LNCAP (cell line): ENCODE data around the gene CELF5.

Experiments
- TF ChIP-seq, protein P1 (sequence below): fragments of 450-650 bp; IDR thresholded peaks from 2 replicates; pipeline ENCODE4 v1.5.1; 2017; ENCODE audit warnings: mild to moderate bottlenecking

CELF5 gene

DNA sequence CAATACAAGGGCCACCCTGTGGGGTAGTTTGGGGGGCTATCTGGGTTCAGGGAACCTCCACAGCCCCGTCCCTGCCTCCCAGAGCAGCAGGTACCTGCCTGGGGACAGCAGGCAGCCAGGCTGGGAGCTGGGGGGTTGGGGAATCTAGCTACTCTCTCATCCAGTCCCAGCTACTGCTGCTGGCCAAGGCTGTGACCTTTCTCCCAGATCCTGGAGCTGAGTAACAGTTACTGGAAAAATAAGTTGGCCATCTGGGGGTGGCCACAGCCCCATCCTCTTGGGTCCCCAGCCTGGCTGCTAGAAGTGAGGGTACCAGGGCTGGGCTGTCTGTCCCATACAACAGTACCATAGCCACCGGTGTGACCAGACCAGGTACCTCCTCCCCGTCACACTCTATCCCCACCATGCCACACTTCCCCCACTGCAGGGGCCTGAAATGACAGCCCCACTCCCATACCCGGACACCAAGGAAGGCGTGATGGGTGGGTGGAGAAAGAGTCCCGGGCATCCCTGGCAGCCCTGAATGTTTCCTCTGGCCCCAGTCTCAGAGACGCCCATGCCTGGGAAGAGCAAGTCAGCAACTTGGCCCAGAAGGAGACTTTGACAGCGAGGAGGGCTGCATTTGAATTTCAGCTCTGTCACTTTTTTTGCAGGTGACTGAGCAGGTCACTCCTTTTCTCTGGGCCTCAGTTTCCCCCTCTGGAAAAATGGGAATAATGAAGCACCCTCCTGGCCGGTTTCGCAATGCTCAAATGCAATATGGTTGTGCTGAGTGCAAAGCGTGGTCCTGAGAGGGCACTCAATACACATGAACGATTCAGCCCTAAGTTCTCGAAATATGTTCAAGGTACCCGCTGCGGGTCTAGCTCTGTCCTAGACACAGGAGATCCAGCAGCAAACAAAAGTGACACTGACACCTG lies 111.2 kb downstream of the CELF5 start:
- TF ChIP-seq, protein P1, sequence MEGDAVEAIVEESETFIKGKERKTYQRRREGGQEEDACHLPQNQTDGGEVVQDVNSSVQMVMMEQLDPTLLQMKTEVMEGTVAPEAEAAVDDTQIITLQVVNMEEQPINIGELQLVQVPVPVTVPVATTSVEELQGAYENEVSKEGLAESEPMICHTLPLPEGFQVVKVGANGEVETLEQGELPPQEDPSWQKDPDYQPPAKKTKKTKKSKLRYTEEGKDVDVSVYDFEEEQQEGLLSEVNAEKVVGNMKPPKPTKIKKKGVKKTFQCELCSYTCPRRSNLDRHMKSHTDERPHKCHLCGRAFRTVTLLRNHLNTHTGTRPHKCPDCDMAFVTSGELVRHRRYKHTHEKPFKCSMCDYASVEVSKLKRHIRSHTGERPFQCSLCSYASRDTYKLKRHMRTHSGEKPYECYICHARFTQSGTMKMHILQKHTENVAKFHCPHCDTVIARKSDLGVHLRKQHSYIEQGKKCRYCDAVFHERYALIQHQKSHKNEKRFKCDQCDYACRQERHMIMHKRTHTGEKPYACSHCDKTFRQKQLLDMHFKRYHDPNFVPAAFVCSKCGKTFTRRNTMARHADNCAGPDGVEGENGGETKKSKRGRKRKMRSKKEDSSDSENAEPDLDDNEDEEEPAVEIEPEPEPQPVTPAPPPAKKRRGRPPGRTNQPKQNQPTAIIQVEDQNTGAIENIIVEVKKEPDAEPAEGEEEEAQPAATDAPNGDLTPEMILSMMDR: no peak

DNA sequence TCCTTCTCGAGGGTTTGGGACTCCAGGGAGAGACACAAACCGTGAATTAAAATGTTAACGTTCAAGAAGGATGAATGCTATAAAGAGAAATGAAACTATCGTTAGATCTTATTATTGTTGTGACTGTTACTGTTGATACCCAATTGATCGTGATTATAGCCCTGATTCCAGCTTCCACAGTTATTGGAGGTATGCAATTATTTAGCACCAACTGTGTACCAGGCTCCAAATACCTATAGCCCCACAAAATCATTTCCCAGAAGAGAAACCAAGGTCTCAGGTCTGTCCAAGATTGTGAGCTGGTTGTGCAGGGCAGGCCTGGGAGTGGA lies 111.9 kb downstream of the CELF5 start:
- TF ChIP-seq, protein P1: no peak

DNA sequence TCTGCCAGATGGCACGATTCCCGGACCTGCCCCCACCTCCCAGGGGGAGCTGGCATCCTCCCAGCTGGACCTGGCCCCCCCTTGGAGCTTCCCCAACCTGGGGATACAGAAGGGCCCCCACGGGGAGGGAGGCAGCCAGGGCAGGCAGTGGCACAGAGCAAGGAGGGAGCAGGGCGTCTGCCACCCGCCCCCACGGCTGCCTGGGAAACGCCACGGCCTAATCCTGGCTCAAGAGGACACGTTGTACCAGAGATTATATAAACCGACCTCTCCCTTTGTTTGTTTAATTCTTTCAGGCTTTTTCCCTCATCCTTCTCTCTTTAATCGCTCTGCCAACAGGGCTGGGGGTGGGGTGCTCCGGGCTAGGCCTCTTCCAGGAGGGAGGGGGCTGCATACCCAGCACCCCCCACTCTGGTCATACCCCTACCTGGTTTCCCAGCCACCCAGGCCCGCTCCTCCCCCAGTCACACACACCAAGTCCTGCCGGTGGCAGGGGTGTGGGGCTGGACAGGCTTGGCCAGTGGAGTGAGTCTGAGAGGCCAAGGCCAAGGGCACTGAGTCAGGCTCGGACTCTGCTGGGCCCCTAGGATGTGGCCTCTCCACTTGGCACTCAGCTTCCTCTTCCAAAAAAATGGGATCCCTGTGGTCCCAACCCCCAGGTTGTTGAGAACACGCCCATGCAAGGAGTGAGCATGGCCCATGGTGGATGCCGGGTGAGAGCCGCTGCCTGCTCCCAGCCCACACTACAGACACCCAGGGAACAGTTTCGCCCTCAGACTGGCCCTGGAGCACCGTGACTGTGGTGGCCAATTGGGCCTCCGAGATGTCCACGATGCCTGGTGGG lies 112.4 kb downstream of the CELF5 start:
- TF ChIP-seq, protein P1: no peak

DNA sequence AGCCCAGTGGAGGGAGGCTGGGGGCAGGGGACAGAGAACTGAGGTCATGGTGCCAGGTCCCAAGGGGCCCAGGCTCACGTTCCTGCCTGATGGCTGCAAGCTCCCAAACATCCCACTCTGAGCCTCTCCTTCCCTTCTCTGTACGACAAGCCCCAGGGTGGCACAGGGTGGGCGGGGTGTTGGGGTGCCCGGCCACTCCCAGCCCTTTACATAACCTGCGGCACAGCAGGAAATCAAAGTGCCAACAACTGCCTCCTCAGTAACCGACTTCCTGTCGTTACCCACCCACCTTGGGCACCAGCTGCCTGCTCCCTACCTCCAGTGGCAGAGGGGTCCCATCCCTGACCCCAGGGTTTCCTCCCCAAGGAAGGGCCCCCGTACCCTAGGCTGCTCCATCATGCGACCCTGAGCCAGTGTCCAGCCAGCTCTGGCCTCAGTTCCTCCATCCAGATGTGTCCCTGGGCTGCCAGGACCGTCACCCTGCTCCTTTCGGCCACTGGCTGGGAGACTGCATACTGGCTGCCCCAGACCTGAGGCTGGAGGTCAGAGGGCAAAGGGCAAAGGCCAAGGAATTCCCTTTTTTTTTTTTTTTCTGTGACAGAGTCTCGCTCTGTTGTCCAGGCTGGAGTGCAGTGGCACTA lies 114.2 kb downstream of the CELF5 start:
- TF ChIP-seq, protein P1: no peak

DNA sequence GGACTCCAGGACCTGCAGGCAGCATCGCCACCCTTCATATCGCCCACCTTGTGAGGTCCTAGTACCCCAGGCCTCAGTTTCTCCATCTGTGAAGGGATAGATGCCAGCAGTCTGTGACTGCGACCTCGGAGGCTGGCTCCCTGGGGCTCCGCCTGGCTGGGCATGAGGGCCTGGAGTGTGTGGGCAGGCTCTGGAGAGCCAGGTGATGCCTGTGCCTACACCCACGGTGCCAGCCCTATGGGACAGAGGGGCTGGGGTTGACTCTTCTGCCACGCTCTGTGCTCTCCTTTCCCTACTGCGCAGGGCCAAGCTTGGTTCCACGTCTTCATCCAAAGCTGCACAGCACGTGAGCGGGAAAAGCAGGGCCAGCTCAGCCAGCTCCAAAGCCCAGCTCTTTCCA lies 115.9 kb downstream of the CELF5 start:
- TF ChIP-seq, protein P1: no peak

DNA sequence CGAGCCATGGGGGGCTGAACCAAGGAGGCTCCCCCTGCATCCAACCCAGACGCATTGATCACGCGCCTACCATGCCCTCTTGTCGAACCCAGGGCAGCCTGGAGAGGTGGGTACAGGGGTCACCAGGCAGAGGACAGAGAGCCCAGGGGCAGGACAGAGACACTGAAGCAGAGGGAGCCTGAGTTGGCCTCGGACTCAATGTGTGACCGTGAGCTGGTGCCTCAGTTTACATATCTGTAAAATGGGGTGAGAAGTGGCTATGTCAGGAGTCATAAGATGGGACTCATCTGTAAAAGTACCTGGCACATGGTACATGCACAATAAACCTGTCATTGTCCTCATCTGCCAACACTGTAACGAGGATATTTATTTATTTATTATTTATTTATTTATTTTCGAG lies 117.8 kb downstream of the CELF5 start:
- TF ChIP-seq, protein P1: no peak
